GM23338 (cell line): ENCODE measurements around the gene NIF3L1. TPM values are rescaled to one million over a fixed set of nuclear protein-coding genes. Genes with fewer than 3 reads are reported as not detected.

Experiments used
- ETS1 ChIP-seq: IDR thresholded peaks from 2 replicates; pipeline ENCODE4 v1.6.1; 2016; ENCODE audit warnings: antibody characterized with exemption
- EZH2 ChIP-seq: fragments of 200-600 bp; sonication (generic); IDR thresholded peaks from one replicate; pipeline ENCODE4 v1.8.0; 2017; ENCODE audit warnings: antibody characterized with exemption, mild to moderate bottlenecking, low read depth; ENCODE audit not compliant: unreplicated experiment
- EZH2phosphoT487 ChIP-seq: fragments of 200-600 bp; sonication (generic); IDR thresholded peaks from one replicate; pipeline ENCODE4 v1.8.1; 2018; ENCODE audit warnings: antibody characterized with exemption; ENCODE audit not compliant: unreplicated experiment
- JUNB ChIP-seq: IDR thresholded peaks from one replicate; pipeline ENCODE4 v1.6.1; 2016; ENCODE audit warnings: antibody characterized with exemption; ENCODE audit not compliant: unreplicated experiment
- ZNF462 ChIP-seq: fragments of 250-450 bp; sonication (Bioruptor Pico); IDR thresholded peaks from 2 replicates; pipeline ENCODE4 v1.5.0; 2020; ENCODE audit warnings: mild to moderate bottlenecking, moderate library complexity
- polyA plus RNA-seq: library from polyadenylated mRNA; unstranded; fragments of >200 nt; fragmentation: Nextera tagmentation; extraction: Ambion mirVana; gene quantifications from 2 replicates; pipeline ENCODE4 v1.2.1, GENCODE V29; 2016
- total RNA-seq: library from RNA; depleted of rRNA; stranded (reverse); fragments of >200 nt; shearing (Covaris generic); gene quantifications from 2 replicates; pipeline ENCODE4 v1.2.3, GENCODE V29; 2014
- TF ChIP-seq, protein P1 (sequence below): IDR thresholded peaks from one replicate; pipeline ENCODE4 v1.6.1; 2018; ENCODE audit warnings: antibody characterized with exemption; ENCODE audit not compliant: unreplicated experiment

The NIF3L1 gene
- total and polyA plus RNA-seq, 2 experiments from 2014 or later = 62.8 to 63.9 TPM

DNA sequence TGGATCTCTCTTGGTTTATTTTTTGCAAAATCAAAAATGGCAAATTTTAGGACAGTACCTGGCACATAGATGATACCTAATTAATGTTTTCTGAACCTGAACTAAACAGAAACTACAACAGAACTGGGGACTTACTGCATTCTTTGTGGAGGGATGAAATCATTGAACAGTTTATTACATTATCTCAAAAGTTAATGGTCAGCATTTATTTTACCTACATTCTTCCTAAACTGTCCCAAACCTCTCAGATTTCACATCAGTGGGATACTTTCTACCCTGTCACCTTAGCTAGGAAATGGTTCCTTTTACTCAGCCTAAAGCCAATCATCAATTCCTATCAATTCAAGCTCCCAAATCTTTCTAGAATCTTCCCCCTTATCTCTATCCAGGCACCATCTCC is 10.3 kb downstream of the NIF3L1 start (continued):
- TF ChIP-seq ZNF462 (CRISPR knock-in tag) (no peak), EZH2phosphoT487 (no peak), ETS1 (no peak), EZH2 (no peak), JUNB (no peak)
- TF ChIP-seq, protein P1, sequence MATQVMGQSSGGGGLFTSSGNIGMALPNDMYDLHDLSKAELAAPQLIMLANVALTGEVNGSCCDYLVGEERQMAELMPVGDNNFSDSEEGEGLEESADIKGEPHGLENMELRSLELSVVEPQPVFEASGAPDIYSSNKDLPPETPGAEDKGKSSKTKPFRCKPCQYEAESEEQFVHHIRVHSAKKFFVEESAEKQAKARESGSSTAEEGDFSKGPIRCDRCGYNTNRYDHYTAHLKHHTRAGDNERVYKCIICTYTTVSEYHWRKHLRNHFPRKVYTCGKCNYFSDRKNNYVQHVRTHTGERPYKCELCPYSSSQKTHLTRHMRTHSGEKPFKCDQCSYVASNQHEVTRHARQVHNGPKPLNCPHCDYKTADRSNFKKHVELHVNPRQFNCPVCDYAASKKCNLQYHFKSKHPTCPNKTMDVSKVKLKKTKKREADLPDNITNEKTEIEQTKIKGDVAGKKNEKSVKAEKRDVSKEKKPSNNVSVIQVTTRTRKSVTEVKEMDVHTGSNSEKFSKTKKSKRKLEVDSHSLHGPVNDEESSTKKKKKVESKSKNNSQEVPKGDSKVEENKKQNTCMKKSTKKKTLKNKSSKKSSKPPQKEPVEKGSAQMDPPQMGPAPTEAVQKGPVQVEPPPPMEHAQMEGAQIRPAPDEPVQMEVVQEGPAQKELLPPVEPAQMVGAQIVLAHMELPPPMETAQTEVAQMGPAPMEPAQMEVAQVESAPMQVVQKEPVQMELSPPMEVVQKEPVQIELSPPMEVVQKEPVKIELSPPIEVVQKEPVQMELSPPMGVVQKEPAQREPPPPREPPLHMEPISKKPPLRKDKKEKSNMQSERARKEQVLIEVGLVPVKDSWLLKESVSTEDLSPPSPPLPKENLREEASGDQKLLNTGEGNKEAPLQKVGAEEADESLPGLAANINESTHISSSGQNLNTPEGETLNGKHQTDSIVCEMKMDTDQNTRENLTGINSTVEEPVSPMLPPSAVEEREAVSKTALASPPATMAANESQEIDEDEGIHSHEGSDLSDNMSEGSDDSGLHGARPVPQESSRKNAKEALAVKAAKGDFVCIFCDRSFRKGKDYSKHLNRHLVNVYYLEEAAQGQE = no peak
